Thyroid gland (tissue), 4 donors: ENCODE data around the gene UCP3. TPM values are rescaled to one million over a fixed set of nuclear protein-coding genes. Genes with fewer than 3 reads are reported as not detected.

Source experiments
- DNase-seq, 2 donors: peaks; one replicate each; pipeline ENCODE4 v3.0.0-alpha.2; 2019
- H3K27ac ChIP-seq, 3 donors: fragments of 200-600 bp; sonication (generic); 1 replicate in 2 of 3; 2 replicates in 1 of 3; pipeline ENCODE4 v1.5.1; 2016 to 2019; ENCODE audit warnings: mild to moderate bottlenecking in 1 of 3, moderate library complexity in 1 of 3
- H3K27me3 ChIP-seq: fragments of 200-600 bp; sonication (generic); one replicate; pipeline ENCODE4 v1.5.1; 2019
- H3K36me3 ChIP-seq, 2 donors: fragments of 200-600 bp; sonication (generic); one replicate each; pipeline ENCODE4 v1.5.1; 2016 to 2019
- H3K4me1 ChIP-seq, 2 donors: fragments of 200-600 bp; sonication (generic); one replicate each; pipeline ENCODE4 v1.5.1; 2017 to 2019
- H3K4me3 ChIP-seq, 3 donors: fragments of 200-600 bp; sonication (generic); replicated peaks in 1 of 3; 1 replicate in 2 of 3; 2 replicates in 1 of 3; pipeline ENCODE4 v1.5.1; 2016; ENCODE audit warnings: mild to moderate bottlenecking in 1 of 3
- H3K9me3 ChIP-seq: fragments of 200-600 bp; sonication (generic); one replicate; pipeline ENCODE4 v1.5.1; 2017
- POLR2A ChIP-seq, 2 donors: fragments of 450-650 bp; IDR thresholded peaks; one replicate each; pipeline ENCODE4 v1.6.1; 2017; ENCODE audit warnings: antibody characterized with exemption in 2 of 2, mild to moderate bottlenecking in 2 of 2, moderate library complexity in 1 of 2
- WGBS, 2 donors: methylation state at CpG; one replicate each; pipeline ENCODE4 v1.1.5; 2017; 5-methylcytosine and 5-hydroxymethylcytosine counted together
- intact Hi-C: fragments of 100-400 bp; cut with DNase I; formaldehyde crosslinking; loops from one replicate; pipeline ENCODE4 v1.15.1; 2023
- total RNA-seq, 4 donors: library from RNA; depleted of rRNA; stranded (reverse); fragments of >200 nt; gene quantifications; one replicate each; pipeline ENCODE4 v1.2.3, GENCODE V29; 2016
- TF ChIP-seq, protein P1 (sequence below), 6 experiments: fragments of 200-600 bp in 3 of 6; fragments of 450-650 bp in 3 of 6; sonication (generic) in 3 of 6; IDR thresholded peaks; one replicate each; pipeline ENCODE4 v1.5.1; 2016 to 2019; ENCODE audit warnings: antibody characterized with exemption in 6 of 6, mild to moderate bottlenecking in 2 of 6, inconsistent platforms in 1 of 6, moderate library complexity in 1 of 6

The UCP3 gene
- total RNA-seq, 4 donors from 2014 or later, result 3.1 to 3.6 (median 3.4) TPM

DNA sequence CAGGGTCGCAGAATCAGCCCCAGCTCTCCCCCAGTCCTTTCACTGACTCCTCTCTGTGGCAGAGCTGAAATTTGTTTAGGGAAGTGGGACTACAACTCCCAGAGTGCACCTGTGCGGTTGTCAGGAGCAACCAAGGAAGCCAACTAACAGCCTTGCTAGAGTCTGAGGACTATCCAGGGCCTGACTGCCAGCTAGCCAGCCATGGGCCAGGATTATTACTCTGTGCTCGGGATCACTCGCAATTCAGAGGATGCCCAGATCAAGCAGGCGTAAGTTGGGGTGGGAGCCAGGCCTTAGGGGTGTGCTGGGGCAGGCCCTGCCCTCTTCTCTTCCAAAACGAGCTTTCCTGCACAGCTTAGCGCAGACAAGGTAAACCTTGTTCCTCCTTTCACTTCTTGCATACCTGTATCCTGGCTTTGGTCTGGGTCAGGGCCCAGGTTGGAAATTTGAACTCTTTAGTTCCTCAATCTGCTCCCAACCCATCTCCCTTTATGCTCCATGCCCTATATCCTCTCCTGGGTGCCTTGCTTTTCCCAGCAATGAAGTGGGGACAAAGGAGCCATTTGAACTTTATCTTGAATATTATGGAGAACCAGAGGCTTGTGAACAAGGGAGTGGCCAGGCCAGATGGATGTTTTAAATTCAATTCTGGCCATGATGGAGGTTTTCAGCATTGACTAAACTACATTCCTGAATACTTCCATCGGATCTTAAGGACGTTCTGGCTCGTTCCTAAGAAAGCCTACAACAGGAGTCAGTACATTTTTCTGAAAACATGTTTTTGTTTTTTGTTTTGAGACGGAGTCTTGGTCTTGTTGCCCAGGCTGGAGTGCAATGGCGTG is 57.8 kb downstream of the UCP3 start, which contains the start of gene DNAJB13:
Gene DNAJB13 (plus strand): TSS at position 158 of the 842 bp plus-strand sequence. CDS start 44 bp downstream, at position 202.
- no peaks in the 10 kb centered on the region for H3K27me3 ChIP-seq
- DNase-seq, result no peak
- H3K27ac ChIP-seq, result no peak within 1 kb of the TSS
- no peak within 1 kb of the TSS for H3K4me3 ChIP-seq
- H3K36me3 ChIP-seq, result no peaks in the 10 kb centered on the region
- H3K9me3 ChIP-seq, result no peaks in the 10 kb centered on the region
- intact Hi-C loops, result no loop called here
- TF ChIP-seq, protein P1, sequence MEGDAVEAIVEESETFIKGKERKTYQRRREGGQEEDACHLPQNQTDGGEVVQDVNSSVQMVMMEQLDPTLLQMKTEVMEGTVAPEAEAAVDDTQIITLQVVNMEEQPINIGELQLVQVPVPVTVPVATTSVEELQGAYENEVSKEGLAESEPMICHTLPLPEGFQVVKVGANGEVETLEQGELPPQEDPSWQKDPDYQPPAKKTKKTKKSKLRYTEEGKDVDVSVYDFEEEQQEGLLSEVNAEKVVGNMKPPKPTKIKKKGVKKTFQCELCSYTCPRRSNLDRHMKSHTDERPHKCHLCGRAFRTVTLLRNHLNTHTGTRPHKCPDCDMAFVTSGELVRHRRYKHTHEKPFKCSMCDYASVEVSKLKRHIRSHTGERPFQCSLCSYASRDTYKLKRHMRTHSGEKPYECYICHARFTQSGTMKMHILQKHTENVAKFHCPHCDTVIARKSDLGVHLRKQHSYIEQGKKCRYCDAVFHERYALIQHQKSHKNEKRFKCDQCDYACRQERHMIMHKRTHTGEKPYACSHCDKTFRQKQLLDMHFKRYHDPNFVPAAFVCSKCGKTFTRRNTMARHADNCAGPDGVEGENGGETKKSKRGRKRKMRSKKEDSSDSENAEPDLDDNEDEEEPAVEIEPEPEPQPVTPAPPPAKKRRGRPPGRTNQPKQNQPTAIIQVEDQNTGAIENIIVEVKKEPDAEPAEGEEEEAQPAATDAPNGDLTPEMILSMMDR (IDR thresholded peaks at IDR 0.05), result no peak
- no peak for TF ChIP-seq POLR2A (IDR thresholded peaks at IDR 0.05)
- WGBS, 2 donors, result 82 to 91% methylated on average over 12 of the region's 12 CpGs
- no peaks in the 10 kb centered on the region for H3K4me1 ChIP-seq

Other genes starting within 250 kb of the UCP3 start
- 100 to 1,000 TPM; 131 to 191 (median 178) TPM for gene RAB6A, start 248.0 kb downstream of the UCP3 start, total RNA-seq
- 10 to 100 TPM; 16.0 to 38.5 (median 29.8) TPM for gene MRPL48, start 221.2 kb downstream of the UCP3 start, total RNA-seq
- gene COA4, start 132.2 kb downstream of the UCP3 start, total RNA-seq, result 100 to 1,000 TPM in 2 of 4 donors, 10 to 100 TPM in 2; 62.9 to 117 (median 103) TPM
- gene PAAF1, start 132.1 kb downstream of the UCP3 start, total RNA-seq, result 10 to 100 TPM; 10.0 to 23.3 (median 15.9) TPM
- gene DNAJB13, start 58.1 kb downstream of the UCP3 start, total RNA-seq, result under 1 TPM in 1 of 4 donors, not detected in 3; 0.75 TPM
- 10 to 100 TPM; 41.4 to 97.0 (median 52.5) TPM for gene UCP2, start 26.2 kb downstream of the UCP3 start, total RNA-seq
- 10 to 100 TPM; 37.8 to 85.8 (median 40.7) TPM for gene C2CD3, start 161.9 kb upstream of the UCP3 start, total RNA-seq
- 10 to 100 TPM; 32.3 to 55.3 (median 38.8) TPM for gene PPME1, start 162.2 kb upstream of the UCP3 start, total RNA-seq